HuH-7.5 (cell line): ENCODE measurements around the gene GSTA4.
"Not testable (repeated sequence)": the region's sequence is repeated elsewhere in the genome, so short reads cannot be mapped to it uniquely, and the experiment has no call there.

Source experiments
- DNase-seq: peaks from one replicate; pipeline ENCODE4 v3.0.0; 2011; ENCODE audit warnings: low spot score

GSTA4 gene

DNA sequence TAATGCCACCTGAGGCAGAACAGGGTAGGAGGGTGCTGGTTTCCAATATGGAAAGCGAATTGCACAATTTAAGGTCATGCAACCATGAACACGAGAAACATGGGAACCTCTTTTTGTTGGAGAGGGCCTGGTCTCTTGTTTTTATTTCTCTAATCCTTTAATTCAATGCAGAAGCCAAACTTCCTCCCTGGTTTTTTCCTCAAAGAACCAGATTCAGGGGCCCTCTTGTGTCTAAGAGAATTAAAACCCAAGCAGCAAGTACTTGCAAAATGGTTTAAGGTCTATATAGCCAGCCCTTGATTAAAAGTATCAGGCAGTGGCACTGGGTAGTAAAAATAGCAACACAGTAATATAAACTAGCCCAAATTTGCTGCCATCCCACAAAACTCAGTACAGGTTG, 19.5 kb downstream of the GSTA4 start:
- DNase-seq = no peak

DNA sequence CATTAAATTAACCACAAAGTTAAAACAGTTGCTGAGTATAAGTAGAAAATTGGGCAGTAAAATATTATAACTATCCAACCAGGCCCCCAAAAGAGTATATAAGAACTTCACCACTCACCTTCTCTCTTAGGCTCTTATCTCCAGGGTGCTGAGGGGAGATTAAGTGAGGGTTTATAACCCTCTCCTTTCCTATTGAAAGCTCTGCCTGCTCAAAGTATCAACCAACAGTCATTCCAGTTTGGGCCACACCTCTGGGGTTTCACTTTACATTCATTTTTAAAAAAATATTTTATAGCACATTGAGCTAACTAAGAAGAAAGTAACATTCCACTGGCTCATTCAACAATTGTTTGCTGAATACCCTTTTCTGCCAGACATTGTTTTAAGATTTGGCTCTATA, 22.1 kb downstream of the GSTA4 start:
- DNase-seq = no peak

DNA sequence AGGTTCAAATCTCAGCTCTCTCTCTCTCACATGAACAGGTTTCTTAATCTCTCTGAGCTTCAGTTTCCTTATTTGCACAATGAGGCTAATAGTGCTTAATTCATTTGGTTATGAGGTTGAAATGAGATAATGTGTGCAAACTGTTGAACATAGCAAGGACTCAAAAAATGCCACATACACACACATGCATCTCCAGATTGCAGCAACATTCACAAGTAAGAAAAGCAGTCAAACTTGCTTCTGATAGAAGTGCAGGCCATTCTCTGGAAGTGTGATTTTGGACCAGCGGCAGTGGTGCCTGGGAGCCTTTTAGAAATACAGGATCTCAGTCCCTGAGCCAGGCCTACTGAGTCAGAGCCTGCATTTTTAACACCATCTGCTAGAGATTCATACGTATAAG, 25.7 kb downstream of the GSTA4 start:
- DNase-seq = no peak

DNA sequence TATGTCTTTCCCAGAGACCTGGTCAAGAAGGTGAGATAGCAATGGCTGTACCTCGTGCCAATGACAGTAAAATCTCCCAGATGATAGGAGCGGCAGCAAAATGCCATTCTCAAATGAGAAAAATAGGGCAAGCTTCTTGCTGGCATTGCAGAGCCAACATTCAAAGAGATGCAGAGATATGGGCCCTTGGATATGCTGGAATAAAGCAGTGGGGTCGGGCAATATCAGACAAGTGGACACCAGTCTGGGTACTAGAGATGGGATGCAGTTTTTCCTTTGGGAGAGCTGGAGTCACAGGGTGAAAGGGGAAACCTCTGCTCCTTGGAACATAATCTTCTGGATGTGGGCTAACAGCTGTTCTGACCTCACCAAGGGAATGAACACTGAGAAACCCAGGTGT, 29.0 kb downstream of the GSTA4 start:
- no peak for DNase-seq

DNA sequence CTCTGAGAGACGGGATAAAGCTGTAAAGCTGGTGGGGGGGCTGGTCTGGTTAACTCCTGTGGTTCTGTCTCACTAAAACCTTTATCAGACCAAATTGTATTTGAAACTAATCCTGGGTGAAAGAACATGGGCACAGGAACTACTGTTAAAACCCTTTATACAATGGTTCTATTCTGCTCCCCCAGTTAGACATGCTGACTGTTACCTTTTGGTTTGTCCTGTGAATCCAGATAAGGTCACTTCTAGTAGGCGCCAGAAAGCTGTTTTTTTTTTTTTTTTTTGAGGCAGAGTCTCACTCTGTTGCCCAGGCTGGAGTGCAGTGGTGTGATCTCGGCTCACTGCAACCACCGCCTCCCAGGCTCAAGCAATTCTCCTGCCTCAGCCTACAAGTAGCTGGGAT, 29.7 kb downstream of the GSTA4 start:
- DNase-seq = no peak

DNA sequence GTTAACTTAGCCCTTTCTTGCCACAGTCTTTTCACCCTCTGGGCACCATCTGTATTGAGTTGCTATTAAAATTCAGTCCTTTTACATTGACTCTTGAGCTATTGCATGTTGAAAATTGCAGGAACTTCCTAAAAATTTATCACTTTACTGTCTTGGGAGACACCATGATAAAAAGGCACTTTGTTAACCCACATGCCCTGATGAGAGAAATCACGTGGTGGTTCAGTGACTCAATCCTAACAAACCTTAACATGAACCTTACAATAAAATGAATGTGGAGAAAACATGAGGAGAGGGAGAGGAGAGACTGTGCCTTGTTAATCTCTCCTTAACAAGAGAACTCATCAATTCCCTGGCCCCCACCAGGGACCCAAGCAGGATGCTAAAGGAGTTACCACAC, 30.8 kb downstream of the GSTA4 start:
- no peak for DNase-seq

DNA sequence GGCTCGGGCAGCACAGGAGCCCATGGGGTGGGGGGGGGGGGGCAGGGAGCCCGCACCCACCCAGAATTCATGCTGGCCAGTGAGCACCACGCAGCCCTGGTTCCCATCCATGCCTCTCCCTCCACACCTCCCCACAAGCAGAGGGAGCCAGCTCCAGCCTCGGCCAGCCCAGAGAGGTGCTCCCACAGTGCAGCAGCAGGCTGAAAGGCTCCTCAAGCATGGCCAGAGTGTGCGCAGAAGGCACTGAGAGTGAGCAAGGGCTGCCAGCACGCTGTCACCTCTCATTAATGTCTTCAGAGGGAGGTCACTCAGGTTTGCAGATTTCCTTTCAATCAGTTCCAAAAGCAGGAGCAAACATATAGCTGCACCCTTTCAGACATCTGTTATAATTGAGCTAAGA, 32.4 kb downstream of the GSTA4 start:
- no peak for DNase-seq

DNA sequence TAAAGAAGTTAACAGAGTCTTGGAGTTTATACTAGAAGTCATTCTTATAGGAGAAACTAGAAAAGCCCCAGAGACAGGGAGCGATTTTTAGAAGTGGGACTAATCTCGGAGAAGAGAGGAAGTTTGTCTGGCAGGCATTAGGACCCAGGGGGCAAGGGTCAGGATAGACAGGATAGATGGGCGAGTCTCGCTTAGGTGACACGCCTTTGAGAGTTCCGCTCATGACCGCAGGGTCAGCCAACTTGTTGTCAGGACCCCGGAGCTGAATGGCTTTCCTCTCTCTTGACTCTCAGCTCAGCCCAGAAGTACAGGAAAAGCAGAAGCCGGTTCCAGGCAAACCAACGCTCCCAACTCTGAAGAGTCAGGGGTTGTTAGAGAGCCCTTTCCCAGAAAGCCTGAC, 34.1 kb downstream of the GSTA4 start:
- DNase-seq = not testable (repeated sequence)

DNA sequence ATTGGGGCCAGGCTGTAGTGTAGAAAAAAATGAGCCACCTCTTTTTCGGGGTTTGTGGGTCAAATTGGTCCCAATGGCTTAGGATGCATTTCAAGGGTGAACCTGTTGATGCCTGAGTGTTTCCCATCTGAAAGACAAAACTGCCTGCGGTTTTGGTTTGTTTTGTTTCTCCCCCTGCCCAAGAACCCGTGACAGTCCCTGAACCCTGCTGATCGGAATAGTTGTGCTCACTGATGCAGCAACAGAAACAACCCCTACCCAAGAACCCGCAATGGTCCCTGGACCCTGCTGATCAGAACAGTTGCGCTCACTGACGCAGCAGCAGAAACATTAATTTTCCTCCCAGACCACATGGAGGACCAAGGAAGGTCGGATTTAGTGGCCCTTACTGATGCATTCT, 34.9 kb downstream of the GSTA4 start:
- DNase-seq = not testable (repeated sequence)

DNA sequence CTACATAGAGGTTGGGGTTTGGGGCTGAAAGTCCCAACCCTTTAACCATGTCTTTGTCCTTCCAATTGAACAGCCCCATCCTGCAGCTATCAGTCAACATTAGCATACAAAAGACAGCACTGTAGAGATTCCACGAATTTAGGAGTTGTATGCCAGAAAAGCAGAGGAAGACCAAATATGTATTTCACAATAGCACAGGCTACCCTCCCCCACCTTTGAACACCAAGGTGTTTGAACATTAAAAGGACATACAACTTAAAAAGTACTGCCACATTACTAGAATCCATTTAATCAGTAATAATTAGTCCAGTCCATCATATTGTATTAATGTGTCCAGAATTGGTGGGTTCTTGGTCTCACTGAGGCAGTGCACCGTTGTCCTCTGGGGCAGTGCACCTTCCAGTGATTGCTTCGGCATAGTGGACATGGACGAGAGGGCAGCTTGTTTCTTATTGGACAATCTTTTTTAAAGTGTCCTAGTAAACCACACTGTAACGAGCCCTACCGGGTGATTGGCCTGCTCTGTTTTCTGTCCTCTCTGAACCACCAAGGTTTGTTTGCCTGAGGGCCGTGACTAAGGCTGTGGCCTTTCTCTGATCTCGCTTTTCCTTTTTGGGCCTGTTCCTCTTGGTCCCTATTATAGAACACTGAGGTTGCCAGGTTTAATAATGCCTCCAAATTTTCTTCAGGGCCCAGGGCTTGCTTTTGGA, 36.4 kb downstream of the GSTA4 start:
- DNase-seq = no peak

DNA sequence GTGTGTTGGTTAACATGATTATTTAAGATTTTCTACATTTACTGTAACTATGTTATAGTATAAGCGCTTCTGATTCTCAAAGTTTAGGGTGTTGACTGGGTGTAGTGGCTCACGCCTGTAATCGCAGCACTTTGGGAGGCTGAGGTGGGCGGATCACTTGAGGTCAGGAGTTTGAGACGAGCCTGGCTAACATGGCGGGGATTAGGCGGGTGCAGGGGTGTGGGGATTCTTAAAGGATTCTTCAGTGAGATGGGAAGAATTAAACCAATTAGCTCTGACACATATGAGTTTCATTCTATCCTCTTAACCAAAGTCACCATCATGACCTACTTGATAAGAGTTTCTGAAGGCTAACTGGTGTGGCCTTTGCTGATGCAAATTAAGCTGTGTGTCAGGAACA, 39.2 kb downstream of the GSTA4 start:
- DNase-seq = no peak

DNA sequence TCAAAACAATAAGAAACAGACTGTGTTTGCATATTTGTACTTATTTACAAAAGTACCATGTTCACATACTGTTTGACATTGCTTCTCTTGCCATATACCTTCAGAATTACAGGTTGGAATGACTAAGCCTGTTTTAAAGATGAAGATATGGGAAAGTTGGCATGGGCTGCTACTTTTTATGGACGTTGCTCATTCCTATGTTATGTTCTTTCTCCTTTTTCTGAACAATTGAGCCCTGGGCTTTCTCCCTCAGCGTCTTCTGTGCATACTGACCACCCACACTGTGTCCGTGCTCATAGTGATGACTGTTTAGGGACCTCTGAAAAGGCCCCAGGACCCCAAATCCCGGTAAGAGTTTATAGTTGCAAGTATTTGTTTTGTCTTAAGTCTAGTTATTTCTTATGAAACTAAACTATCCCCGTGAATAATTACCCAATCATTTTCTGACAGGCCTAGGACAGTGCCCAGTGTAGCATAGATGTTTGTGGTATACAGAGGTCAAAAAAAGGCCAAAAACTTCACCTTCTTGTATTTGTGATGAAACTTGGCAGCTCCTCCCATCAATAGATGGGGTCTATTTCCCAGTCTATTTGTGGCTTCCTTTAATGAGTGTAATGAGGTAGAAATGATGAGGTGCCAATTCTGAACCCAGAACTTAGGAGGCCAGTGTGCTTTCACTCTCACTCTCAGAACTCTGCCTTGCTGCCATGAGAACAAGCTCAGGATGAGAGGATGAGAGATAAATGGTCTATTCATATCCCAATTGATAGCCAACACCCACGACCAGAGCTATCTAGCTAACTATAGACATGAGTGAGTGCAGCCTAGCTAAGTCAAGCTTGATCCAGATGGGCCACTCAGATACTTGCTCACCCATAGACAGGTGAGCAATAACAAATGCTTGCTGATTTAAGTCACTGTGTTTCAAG, 40.9 kb downstream of the GSTA4 start:
- DNase-seq = no peak

DNA sequence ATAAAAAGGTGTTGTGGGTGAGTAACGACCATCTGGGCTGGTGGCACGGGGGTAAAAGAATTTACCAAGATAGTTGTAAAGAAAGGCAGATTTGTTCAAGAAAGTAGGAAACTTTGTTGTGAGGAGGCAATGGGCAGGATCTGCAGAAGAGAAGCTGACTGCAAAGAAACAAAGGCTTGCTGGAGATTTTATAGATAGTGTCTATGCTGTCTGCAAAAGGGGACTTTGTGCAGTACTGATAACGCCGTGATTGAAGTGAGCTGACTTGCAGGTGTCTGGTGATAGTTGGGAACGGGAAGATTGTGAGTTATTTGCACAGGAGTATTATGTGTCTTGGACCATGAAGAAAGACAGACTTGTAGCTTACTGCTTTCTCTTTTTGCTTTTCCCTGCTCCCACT, 48.8 kb downstream of the GSTA4 start:
- DNase-seq = no peak

DNA sequence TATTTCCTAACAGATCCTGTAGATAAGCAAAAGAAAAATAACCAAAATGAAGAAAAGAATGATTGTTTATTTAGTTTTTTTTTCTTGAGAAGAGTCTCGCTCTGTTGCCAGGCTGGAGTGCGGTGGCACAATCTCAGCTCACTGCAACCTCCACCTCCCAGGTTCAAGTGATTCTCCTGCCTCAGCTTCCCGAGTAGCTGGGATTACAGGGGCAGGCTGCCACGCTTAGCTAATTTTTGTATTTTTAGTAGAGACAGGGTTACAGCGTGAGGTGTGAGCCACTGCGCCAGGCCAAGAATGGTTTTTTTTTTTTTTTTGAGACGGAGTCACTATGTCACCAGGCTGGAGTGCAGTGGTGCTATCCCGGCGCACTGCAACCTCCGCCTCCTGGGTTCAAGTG, 52.3 kb downstream of the GSTA4 start:
- DNase-seq = not testable (repeated sequence)

DNA sequence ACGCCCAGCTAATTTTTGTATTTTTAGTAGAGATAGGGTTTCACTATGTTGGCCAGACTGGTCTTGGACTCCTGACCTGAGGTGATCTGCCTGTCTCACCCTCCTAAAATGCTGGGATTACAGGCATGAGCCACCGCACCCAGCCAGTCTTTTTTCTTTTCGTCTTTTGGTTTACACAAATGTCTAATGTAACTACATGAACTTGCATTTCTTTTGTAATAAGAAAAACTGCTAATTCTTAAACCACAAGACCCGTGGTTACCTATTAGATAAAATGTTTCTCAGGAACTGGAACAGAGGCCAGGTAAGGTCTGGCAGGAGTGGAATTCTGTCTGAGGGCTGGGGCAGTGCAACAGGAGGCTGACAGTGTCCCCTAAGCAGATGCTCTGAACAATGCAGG, 52.9 kb downstream of the GSTA4 start:
- DNase-seq = no peak

DNA sequence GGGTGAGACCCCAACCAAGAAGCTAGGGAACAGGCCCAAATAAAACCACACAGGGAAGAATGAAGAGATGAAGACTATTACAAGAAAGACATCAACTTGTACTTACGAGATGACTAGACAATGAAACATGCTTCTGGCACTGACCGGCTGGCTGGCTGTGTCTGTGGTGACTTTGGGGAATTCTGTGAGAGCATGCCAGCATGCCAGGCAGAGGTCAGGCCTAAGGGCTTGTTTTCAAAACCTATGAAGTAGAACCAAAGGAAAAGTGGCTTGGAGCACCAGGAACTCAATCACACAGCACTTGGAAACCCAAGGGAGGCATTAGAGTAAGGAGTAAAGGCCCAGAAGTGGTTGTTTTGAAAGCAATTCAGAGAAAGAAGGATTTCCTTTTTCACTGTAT, 57.2 kb downstream of the GSTA4 start:
- no peak for DNase-seq

DNA sequence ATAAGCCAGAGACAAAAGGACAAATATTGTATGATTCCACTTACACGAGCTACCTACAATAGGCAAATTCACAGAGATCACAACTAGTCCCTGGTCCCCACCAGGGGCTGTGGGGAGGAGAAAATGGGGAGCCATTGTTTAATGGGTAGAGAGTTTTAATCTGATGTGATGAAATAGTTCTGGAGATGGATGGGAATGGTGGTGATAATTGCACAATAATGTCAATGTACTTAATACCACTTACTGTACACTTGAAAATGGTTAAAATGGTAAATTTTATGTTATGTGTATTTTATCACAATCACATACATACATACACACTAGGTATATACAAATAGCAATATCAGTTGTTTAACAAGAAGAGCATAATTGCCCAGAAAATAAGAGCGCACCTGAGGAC, 61.3 kb downstream of the GSTA4 start:
- no peak for DNase-seq

DNA sequence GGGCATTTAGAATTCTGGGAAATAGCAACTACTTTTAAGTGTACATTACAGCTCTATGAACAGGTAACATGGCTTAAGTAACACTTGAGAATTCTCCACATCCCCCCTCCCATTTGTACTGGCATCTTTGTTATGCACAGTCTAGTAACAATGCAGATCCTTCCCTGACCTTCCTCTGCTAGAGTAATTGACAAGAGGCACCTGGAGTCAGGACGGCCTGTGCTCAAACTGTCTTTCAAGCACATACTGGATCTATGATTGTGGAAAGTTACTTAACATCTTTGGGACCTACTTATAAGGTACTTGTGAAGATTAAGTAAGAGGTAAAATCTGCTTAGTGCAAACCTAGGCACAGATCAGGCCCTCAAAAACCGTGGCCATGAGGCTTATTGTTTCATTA, 63.7 kb downstream of the GSTA4 start:
- no peak for DNase-seq

DNA sequence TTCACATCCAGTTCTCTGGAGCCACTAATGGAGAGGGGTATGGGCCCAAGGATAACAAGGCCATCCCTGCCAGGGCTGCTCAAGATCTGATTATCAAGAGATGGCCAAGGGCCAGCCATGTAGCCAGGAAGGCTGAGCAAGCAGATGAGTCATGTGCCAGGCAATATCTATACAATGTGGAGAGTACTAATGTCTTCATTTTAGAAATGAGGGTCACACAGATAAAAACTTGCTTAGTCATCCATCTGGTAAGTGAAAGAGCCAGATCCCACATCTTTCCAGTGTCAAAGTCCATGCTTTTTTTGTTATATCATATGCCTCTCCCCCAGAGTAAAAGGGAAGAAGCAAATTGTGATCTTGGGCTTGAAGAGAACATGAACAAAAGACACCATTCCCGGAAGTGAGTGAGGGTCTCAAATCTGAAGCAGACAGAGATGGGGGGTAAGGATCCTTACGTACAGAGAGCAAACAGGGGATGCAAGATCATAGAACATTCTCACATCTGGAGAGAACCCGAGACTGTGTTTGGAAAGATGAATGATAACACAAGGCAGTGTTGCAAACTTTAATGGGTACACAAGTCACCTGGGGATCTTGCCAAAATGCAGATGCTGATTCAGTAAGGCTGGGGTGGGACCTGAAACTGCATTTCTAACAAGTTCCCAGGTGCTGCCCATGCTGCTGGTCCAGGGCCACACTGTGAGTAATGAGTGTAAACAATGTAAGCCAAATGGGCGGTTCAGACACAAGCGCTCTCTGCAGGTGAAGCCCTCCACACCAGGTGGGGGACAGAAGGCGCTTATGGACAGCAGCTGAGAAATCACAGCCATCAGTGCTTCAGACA, 65.5 kb downstream of the GSTA4 start:
- no peak for DNase-seq
